Measurements from ENCODE around the gene BMF. TPM values are rescaled to one million over a fixed set of nuclear protein-coding genes. Genes with fewer than 3 reads are reported as not detected.

Gene BMF
- total RNA-seq, 1 donor from 2014 or later = 23.0 TPM

- Mint-ChIP-seq H3K36me3 (ENCODE audit: low read depth) (no peaks in the 10 kb centered on the region), H3K27ac (ENCODE audit: unreplicated experiment) (no peak overlapping the region), H3K9me3 (no peaks in the 10 kb centered on the region), H3K4me3 (no peak overlapping the region), H3K27me3 (ENCODE audit: low read depth) (peaks cover 2% of the 10 kb centered on the region), H3K4me1 (peaks cover 32% of the 10 kb centered on the region)
- no peak for TF ChIP-seq CTCF (conservative IDR thresholded peaks at IDR 0.05)
- no peak for DNase-seq (ENCODE audit: low read depth, low spot score)
Measured at GRCh38 chr15:40051616-40052415, 56.9 kb downstream of the BMF start.

- no peak overlapping the region for H3K27ac Mint-ChIP-seq (ENCODE audit: unreplicated experiment)
Measured at GRCh38 chr15:40050788-40051470, 57.8 kb downstream of the BMF start.

GRCh38 chr15:40048926-40049475 lies 59.7 kb downstream of the BMF start:
- Mint-ChIP-seq H3K27me3 (ENCODE audit: low read depth) (peaks cover 2% of the 10 kb centered on the region), H3K4me1 (peaks cover 35% of the 10 kb centered on the region)

More at GRCh38 chr15:40050788-40051470, 57.8 kb downstream of the BMF start:
- peaks cover 2% of the 10 kb centered on the region for H3K27me3 Mint-ChIP-seq (ENCODE audit: low read depth)
- H3K9me3 Mint-ChIP-seq = no peaks in the 10 kb centered on the region
- peak overlapping the region; percentile 21 for H3K4me3 Mint-ChIP-seq
- TF ChIP-seq CTCF (conservative IDR thresholded peaks at IDR 0.05) = no peak
- H3K36me3 Mint-ChIP-seq (ENCODE audit: low read depth) = no peaks in the 10 kb centered on the region
- DNase-seq (ENCODE audit: low read depth, low spot score) = no peak
- H3K4me1 Mint-ChIP-seq = peaks cover 28% of the 10 kb centered on the region

GRCh38 chr15:40048211-40048792 lies 60.4 kb downstream of the BMF start:
- no peak overlapping the region for H3K27ac Mint-ChIP-seq (ENCODE audit: unreplicated experiment)
- H3K36me3 Mint-ChIP-seq (ENCODE audit: low read depth) = no peaks in the 10 kb centered on the region
- H3K4me1 Mint-ChIP-seq = peaks cover 30% of the 10 kb centered on the region
- H3K4me3 Mint-ChIP-seq = peak overlapping the region; percentile 36
- no peak for DNase-seq (ENCODE audit: low read depth, low spot score)
- peaks cover 2% of the 10 kb centered on the region for H3K27me3 Mint-ChIP-seq (ENCODE audit: low read depth)
- TF ChIP-seq CTCF (conservative IDR thresholded peaks at IDR 0.05) = no peak
- no peaks in the 10 kb centered on the region for H3K9me3 Mint-ChIP-seq

More at GRCh38 chr15:40048926-40049475, 59.7 kb downstream of the BMF start:
- DNase-seq (ENCODE audit: low read depth, low spot score) = no peak
- no peak overlapping the region for H3K4me3 Mint-ChIP-seq
- TF ChIP-seq CTCF (conservative IDR thresholded peaks at IDR 0.05) = no peak
- H3K36me3 Mint-ChIP-seq (ENCODE audit: low read depth) = no peaks in the 10 kb centered on the region
- H3K27ac Mint-ChIP-seq (ENCODE audit: unreplicated experiment) = no peak overlapping the region
- H3K9me3 Mint-ChIP-seq = no peaks in the 10 kb centered on the region

GRCh38 chr15:40047415-40048210 lies 61.1 kb downstream of the BMF start:
- Mint-ChIP-seq H3K9me3 (no peaks in the 10 kb centered on the region), H3K4me1 (peaks cover 29% of the 10 kb centered on the region), H3K27me3 (ENCODE audit: low read depth) (peaks cover 2% of the 10 kb centered on the region), H3K36me3 (ENCODE audit: low read depth) (no peaks in the 10 kb centered on the region), H3K4me3 (peak overlapping the region; percentile 36), H3K27ac (ENCODE audit: unreplicated experiment) (peak overlapping the region; percentile 27)
- no peak for DNase-seq (ENCODE audit: low read depth, low spot score)
- no peak for TF ChIP-seq CTCF (conservative IDR thresholded peaks at IDR 0.05)

All from neural crest cell (in vitro differentiated cells).